GM12892 (cell line): ENCODE measurements around the gene MROH7.

Source experiments
- DNase-seq: peaks from one replicate; pipeline ENCODE4 v3.0.0; 2011; ENCODE audit not compliant: insufficient read length
- FAIRE-seq: peaks from 2 replicates; lab custom pipeline; 2011; peaks lifted over from hg19 to GRCh38; lab: Jason Lieb, UNC
- POLR2A ChIP-seq: IDR thresholded peaks from 2 replicates; pipeline ENCODE4 v1.6.1; 2011; ENCODE audit warnings: low read depth, low read length, control low read depth
- POLR2AphosphoS5 ChIP-seq: IDR thresholded peaks from 2 replicates; pipeline ENCODE4 v1.6.1; 2011; ENCODE audit warnings: low read depth, low read length, control low read depth
- TAF1 ChIP-seq: IDR thresholded peaks from 2 replicates; pipeline ENCODE4 v1.6.1; 2011; ENCODE audit warnings: low read depth, mild to moderate bottlenecking, control low read depth, low read length, borderline replicate concordance

MROH7 gene

DNA sequence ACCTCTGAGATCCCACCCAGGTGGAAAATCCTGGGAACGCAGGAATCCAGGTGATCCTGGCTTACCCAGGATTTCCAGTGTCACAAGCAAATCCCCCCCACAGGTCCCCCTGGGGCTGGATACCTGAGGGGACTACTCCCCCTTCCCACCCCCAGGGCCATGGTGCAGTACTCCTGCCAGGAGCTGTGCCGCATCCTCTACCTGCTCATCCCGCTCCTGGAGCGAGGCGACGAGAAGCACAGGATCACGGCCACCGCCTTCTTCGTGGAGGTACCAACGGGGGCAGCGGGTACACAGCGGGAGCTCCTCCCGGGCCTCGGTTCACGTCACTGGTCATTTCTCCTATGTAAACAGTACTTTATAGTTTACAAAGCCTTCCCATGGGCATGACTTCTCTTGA is 53.6 kb downstream of the MROH7 start:
- DNase-seq (no peak), FAIRE-seq (no peak)
- no peak for TF ChIP-seq POLR2A
- TF ChIP-seq POLR2AphosphoS5 = no peak
- TF ChIP-seq TAF1 = no peak

DNA sequence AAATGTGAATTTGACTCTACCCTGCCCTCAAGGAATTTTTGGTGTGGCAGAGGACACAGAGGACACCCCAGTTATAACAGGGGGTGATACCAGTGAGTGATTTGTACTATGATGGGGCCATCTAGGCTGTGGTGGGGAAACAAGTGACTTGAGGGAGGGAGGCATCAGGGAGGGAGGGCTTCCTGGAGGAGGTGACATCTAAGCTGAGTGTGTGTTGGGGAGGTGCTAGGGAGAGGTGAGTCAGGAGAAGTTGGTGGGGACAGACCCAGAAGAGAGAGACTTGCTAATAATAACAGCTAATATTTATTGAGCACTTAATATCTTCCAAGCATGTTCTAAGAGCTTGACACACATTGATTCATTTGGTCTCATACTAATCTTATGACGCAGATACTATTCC is 54.2 kb downstream of the MROH7 start:
- FAIRE-seq (no peak), DNase-seq (no peak)
- no peak for TF ChIP-seq TAF1
- TF ChIP-seq POLR2AphosphoS5 = no peak
- TF ChIP-seq POLR2A = no peak

DNA sequence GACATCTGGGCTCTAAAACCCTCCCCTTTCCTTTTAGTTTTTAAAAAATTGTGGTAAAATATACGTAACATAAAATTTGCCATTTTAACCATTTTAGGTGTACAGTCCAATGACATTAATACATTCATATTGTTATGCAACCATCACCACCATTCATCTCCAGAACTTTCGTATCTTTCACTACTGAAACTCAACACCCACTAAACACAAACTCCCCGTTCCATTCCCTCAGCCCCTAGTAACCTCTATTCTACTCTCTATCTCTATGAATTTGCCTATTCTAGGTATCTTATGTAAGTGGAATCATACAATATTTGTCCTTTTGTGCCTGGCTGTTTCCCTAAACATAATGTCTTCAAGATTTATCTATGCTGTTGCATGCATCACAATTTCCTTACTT is 54.7 kb downstream of the MROH7 start:
- TF ChIP-seq POLR2AphosphoS5 (no peak), POLR2A (no peak), TAF1 (no peak)
- FAIRE-seq (no peak), DNase-seq (no peak)

- no peak for DNase-seq
Measured at GRCh38 chr1:54697896-54698295, 56.3 kb downstream of the MROH7 start.

DNA sequence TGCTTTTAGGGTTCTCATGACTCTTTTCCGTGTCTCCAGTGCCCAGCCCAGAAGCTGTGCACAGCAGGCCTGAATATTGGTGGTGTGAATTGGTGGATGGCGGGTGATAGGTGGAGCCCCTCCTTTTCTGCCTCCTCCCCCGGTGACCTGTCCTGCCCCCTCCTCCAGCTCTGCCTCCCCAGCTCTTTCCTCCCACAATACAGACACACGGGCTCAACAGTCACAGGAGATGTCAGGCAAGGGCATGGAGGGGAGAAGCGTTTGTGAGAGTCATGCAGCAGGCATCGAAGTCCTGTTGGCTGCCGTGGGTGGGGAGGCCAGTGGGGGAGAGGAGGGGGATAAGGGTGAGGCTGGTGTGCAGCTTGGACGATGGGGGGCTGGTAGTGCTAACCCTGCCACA is 56.8 kb downstream of the MROH7 start:
- TF ChIP-seq POLR2AphosphoS5 (no peak), POLR2A (no peak), TAF1 (no peak)
- no peak for FAIRE-seq
- no peak for DNase-seq

More at GRCh38 chr1:54697896-54698295, 56.3 kb downstream of the MROH7 start:
- FAIRE-seq = no peak
- TF ChIP-seq POLR2A (no peak), TAF1 (no peak), POLR2AphosphoS5 (no peak)

GRCh38 chr1:54699936-54700525 is 58.4 kb downstream of the MROH7 start:
- DNase-seq (no peak), FAIRE-seq (no peak)
- TF ChIP-seq POLR2A (no peak), TAF1 (no peak), POLR2AphosphoS5 (no peak)

GRCh38 chr1:54701066-54701465 is 59.5 kb downstream of the MROH7 start:
- no peak for FAIRE-seq
- DNase-seq = no peak
- TF ChIP-seq POLR2AphosphoS5 = no peak
- no peak for TF ChIP-seq TAF1
- no peak for TF ChIP-seq POLR2A

DNA sequence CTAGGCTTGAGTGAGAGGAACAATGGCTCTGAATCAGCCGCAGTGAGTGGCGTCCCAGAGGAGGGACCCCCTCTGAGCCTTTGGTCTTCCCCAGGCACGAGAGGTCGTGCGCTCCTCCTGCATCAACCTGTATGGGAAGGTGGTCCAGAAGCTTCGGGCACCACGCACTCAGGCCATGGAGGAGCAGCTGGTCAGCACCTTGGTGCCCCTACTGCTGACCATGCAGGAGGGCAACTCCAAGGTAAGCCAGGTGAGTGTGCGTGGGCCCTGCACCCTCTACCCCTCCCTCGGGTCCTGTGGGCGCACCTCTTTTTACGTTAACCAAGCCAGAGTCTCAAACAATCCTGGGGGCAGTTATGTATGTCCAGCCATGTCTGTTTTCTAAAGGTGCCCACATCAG is 60.4 kb downstream of the MROH7 start:
- no peak for DNase-seq
- FAIRE-seq = no peak
- TF ChIP-seq TAF1 (no peak), POLR2A (no peak), POLR2AphosphoS5 (no peak)

DNA sequence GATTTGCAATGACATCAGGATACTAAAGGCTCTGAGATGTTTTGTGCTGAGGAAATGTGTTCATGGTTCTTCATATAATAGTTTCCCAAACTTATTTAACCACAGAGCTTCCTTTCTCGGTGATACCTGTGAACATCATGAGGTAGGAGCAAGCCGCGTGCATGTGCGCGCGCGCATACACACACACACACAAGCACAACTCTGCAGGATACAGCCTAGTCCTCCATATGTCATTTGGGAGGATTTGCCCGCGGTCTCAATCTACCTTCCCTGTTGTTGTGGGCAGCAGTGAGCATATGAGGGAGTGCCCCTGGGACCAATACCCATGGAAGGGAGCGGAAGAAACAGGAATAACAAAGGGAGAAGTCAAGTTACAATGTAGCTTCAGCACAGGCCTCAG is 61.9 kb downstream of the MROH7 start:
- TF ChIP-seq POLR2AphosphoS5 = no peak
- no peak for TF ChIP-seq TAF1
- no peak for TF ChIP-seq POLR2A
- DNase-seq = no peak
- no peak for FAIRE-seq

DNA sequence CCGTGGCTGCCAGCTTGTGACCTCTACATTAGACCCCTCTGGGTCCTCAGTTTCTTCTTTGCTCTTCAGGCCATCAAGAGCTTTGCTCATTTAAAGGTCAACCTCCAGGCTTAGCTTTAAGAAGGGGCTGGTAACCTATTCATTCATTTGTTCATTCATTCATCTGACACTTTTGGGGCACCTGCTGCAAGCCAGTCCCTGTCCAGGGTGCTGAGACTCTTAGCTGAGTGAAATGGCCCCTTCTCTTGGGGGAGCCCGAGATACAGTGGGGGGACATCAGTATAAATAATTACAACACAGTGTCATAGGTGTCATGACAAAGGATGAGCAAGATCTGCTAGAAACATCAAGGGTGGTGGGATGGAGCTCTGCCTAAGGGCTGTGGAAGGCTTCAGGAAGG is 63.6 kb downstream of the MROH7 start:
- DNase-seq (no peak), FAIRE-seq (no peak)
- no peak for TF ChIP-seq POLR2AphosphoS5

DNA sequence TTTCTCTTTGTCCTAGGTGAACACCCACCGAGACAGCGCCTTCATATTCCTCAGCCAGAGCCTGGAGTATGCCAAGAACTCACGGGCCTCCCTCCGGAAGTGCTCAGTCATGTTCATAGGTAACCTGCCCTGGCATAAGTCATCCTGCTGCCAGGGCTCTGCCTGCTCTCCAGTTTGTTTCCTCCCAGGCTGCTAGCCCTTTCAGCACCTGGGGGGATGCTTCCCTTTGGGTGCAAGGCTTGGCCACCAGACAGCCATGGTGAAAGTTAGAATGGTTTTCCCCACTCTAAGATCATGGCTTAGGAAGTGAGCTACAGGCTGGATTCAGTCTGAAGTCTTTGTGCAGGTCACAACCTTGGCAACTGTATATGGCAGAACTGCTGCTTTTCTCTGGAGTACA is 64.8 kb downstream of the MROH7 start:
- TF ChIP-seq POLR2AphosphoS5 (no peak), POLR2A (no peak)
- DNase-seq (no peak), FAIRE-seq (no peak)

GRCh38 chr1:54708385-54708784 is 66.8 kb downstream of the MROH7 start:
- FAIRE-seq = no peak
- no peak for DNase-seq
- TF ChIP-seq TAF1 = no peak
- TF ChIP-seq POLR2A = no peak
- TF ChIP-seq POLR2AphosphoS5 = no peak
